ENCODE measurements around the gene TAF11L3. TPM values are rescaled to one million over a fixed set of nuclear protein-coding genes. Genes with fewer than 3 reads are reported as not detected.

TAF11L3 gene
- not detected in 2 replicates for total RNA-seq

GRCh38 chr5:17518067-17518466 is at the start of gene TAF11L3:
TAF11L3 (plus strand) TSS chr5:17518367.

GRCh38 chr5:17497931-17498330 is 20.2 kb upstream of the TAF11L3 start, which contains the start of gene TAF11L2:
TAF11L2 (plus strand) TSS chr5:17498231.

GRCh38 chr5:17521501-17521900 is 3.3 kb downstream of the TAF11L3 start, which contains the start of gene TAF11L4:
TAF11L4 (plus strand) TSS chr5:17521801.

GRCh38 chr5:17524935-17525334 is 6.8 kb downstream of the TAF11L3 start, which contains the start of gene TAF11L5:
TAF11L5 (plus strand) TSS chr5:17525235.

GRCh38 chr5:17528369-17528768 is 10.2 kb downstream of the TAF11L3 start, which contains the start of gene TAF11L6:
TAF11L6 (plus strand) TSS chr5:17528669.

Other genes with a start within 250 kb of the TAF11L3 start
- not detected in 2 replicates for gene TAF11L2, start 20.1 kb upstream of the TAF11L3 start, total RNA-seq
- not detected in 2 replicates for gene TAF11L4, start 3.4 kb downstream of the TAF11L3 start, total RNA-seq
- not detected in 2 replicates for gene TAF11L5, start 6.9 kb downstream of the TAF11L3 start, total RNA-seq
- gene TAF11L6, start 10.3 kb downstream of the TAF11L3 start, total RNA-seq = not detected in 2 replicates
- not detected in 2 replicates for gene TAF11L7, start 67.4 kb downstream of the TAF11L3 start, total RNA-seq
- gene TAF11L8, start 72.6 kb downstream of the TAF11L3 start, total RNA-seq = not detected in 2 replicates
- not detected in 2 replicates for gene TAF11L9, start 76.0 kb downstream of the TAF11L3 start, total RNA-seq
- gene TAF11L10, start 79.5 kb downstream of the TAF11L3 start, total RNA-seq = not detected in 2 replicates
- gene TAF11L11, start 85.8 kb downstream of the TAF11L3 start, total RNA-seq = not detected in 2 replicates
- gene TAF11L12, start 92.0 kb downstream of the TAF11L3 start, total RNA-seq = not detected in 2 replicates
- gene TAF11L13, start 113.7 kb downstream of the TAF11L3 start, total RNA-seq = not detected in 2 replicates
- not detected in 2 replicates for gene TAF11L14, start 116.1 kb downstream of the TAF11L3 start, total RNA-seq

Data from endothelial cell of coronary artery (primary cell).